ENCODE results near the gene SMG5.
A peak's percentile ranks its signal among the peaks of the same experiment; 100 is the strongest.
"Not testable (repeated sequence)": the region's sequence is repeated elsewhere in the genome, so short reads cannot be mapped to it uniquely, and the experiment has no call there.

SMG5 gene

GRCh38 chr1:156245451-156246232 lies 37.0 kb downstream of the SMG5 start:
- no peak for DNase-seq (ENCODE audit: low read depth in 2 of 2)

DNA sequence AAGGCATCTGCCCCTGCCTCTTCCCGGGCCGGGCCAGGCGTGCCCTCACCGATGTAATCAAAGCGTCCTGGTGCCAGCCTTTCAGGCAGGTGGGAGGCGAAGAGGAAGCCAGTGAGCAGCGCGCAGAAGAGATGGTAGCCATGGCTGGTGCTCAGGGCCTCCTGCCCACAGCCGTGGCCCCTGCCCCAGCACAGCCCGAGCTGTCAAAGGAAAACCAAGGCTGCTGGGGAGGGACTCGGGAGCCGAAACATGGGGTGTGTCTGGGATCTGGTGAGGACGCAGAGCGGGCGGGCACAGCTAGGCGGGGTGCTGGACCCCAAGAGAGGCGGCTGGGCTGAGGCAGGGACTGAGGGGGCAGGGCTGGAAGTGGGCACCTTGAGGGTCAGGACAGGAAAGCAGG lies 37.9 kb downstream of the SMG5 start:
- no peak for DNase-seq (ENCODE audit: low read depth in 2 of 2)

- DNase-seq (ENCODE audit: low read depth in 2 of 2), result no peak
Observed at GRCh38 chr1:156244126-156244525, 38.5 kb downstream of the SMG5 start.

- no peak for DNase-seq (ENCODE audit: low read depth in 2 of 2)
Observed at GRCh38 chr1:156242738-156243137, 39.9 kb downstream of the SMG5 start.

- DNase-seq (ENCODE audit: low read depth in 2 of 2), result no peak
Observed at GRCh38 chr1:156241926-156242325, 40.7 kb downstream of the SMG5 start, which contains the start of gene BGLAP. TSS of gene BGLAP (plus strand) at chr1:156242184. CDS start at chr1:156242232, 48 bp downstream.

DNA sequence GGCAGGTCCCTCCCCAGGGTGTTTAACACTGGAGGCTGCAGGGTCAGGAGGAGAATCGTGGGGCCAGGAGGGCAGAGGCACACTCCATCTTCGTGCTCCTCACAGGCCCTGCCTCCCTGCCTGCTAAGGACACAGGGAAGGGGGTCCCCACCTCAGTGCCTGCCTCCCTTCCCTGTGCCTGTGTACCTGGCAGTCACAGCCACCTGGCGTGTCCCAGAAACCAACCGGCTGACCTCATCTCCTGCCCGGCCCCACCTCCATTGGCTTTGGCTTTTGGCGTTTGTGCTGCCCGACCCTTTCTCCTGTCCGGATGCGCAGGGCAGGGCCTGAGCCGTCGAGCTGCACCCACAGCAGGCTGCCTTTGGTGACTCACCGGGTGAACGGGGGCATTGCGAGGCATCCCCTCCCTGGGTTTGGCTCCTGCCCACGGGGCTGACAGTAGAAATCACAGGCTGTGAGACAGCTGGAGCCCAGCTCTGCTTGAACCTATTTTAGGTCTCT lies 41.3 kb downstream of the SMG5 start:
- no peak for DNase-seq (ENCODE audit: low read depth in 2 of 2)

DNA sequence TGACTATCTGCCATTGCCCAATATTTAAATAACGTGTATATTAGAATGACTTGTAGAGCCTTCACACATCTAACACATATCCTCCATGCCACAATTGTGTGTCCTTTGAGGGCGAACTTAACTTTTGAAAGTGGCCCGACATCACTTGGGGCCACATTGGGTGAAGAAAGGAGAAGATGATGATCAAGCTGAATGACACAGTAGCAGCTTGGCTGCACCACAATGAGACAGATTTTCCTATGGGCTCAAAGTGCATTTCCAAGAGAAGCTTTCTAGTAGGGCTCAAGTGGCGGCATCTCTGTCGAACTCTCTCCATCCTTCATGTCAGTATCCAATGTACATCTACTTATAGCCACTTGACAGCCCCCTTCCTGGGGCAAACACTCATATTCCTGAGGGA lies 44.4 kb downstream of the SMG5 start:
- no peak for DNase-seq (ENCODE audit: low read depth in 2 of 2)

GRCh38 chr1:156236164-156236563 lies 46.5 kb downstream of the SMG5 start:
- no peak for DNase-seq (ENCODE audit: low read depth in 2 of 2)

- DNase-seq (ENCODE audit: low read depth in 2 of 2), result no peak
Observed at GRCh38 chr1:156233426-156234127, 49.0 kb downstream of the SMG5 start.

DNA sequence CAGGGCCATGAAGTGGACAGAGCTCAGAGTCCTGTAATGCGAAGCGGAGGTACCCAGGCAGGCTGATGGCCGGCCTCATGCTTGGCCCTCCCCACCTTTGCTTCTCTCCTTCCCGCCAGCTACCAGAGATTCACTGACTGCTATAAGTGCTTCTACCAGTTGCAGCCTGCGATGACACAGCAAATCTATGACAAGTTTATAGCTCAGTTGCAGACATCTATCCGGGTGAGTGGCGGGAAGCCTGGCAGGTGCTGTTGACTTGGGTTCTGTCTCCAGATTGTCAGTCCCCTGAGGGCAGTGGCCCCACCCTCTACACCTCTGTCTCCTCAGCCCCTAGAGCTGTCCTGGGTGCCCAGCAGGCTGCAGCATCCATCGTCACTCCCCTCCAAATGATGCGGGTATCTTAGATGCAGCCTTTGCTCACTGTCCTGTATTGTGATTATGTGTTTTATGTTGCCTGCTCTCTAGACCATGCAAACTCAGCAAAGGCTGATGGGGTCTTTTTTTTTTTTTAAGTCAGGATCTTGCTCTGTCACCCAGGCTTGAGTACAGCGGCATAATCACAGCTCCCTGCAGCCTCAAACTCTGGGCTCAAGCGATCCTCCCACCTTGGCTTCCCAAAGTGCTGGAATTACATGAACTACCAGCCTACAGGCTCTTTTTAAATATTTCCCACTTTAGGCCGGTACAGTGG lies 50.3 kb downstream of the SMG5 start:
- DNase-seq (ENCODE audit: low read depth in 2 of 2), result no peak

DNA sequence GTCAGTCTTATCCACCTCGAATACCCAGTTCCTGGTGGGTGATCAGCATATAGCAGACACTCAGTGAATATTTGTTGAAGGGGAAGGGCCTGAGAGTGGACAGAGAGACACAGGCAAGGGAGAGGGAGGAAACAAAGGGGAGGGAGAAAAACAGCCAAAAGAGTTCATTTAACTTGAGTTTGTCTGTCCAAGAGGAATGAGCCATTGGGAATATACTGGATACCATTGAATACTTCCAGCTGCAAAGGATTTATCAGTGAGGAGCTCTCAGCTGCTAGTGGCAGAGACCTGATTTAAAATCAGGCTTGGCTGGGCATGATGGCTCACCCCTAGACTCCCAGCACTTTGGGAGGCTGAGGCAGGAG lies 52.2 kb downstream of the SMG5 start:
- no peak for DNase-seq (ENCODE audit: low read depth in 2 of 2)

DNA sequence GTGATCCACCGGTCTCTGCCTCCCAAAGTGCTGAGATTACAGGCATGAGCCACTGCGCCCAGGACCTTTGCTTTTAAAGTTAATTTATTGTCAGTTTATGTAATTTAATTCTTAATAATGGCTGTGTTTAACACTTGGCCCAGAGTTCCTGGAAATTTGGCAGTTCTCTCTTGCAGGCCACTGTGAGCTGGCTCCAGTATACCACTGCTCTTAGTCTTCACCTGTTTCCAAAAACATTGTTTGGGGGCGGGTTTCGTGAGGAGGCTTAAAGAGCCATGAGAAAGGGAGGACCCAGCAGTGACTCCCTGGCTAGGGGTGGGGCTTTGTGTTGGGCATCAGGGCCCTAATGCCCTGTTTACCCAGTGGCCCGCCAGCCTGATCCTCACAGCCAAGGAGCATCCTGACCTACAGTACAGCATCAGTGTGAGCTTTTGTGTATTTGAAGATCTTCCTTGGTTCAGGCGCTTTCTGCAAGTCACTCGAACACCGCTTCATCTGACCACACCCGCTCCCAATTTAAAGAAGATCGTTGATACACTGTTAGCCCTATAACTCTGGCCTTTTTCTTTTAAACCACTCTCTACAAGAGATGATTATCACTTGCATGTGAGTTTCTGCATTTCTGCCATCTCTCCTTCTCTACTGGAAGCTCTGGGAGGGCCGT lies 52.7 kb downstream of the SMG5 start:
- no peak for DNase-seq (ENCODE audit: low read depth in 2 of 2)

DNA sequence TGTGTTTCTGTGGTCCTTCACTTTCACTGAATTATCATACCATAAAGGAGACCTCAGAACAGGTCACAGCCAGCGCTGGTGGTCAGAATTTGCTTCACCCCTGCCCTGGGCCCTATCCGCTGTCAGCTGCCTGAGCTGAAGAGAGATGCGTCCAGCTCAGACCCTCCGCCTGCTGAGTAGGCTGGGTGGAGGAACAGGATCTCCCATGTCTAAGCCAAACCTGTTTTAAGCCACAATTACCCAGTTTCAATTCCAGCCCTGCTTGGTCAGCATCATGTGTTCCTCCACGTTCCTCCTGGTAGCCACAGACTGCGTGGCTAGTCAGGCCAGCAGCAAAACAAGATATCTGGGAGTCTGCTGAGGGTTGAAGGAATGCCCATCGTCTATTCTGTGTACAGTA lies 54.1 kb downstream of the SMG5 start:
- DNase-seq (ENCODE audit: low read depth in 2 of 2), result no peak

- no peak for DNase-seq (ENCODE audit: low read depth in 2 of 2)
Observed at GRCh38 chr1:156226782-156227181, 55.8 kb downstream of the SMG5 start.

DNA sequence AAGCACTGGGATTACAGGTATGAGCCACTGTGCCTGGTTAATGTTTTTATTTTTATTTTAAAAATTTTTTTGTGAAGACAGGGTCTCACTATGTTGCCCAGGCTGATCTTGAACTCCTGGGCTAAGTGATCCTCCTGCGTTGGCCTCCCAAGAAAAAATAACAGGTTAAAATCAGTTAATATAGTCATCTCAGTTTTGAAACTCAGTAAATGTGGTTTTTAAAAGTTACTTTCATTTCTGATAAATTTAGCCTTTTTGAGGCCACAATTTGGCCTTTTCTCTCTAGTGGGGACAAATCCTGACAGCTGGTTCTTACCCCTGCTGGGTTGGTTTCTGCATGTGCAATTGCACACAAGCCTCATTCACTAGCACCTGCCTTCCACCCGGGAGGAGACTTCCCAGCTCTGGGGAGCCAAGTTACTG lies 56.5 kb downstream of the SMG5 start:
- DNase-seq (ENCODE audit: low read depth in 2 of 2), result no peak

DNA sequence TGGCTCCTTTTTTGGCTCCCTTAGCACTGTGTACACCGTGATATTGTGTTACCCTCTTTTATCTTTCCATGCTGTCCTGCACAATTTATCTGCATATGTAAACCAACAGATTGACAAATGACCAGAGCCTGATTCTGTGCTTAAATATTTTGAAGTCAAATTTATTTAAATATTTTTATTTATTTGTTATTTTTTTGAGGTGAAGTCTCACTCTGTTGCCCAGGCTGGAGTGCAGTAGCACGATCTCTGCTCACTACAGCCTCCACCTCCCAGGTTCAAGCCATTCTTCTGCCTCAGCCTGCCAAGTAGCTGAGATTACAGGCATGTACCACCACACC lies 57.0 kb downstream of the SMG5 start:
- DNase-seq (ENCODE audit: low read depth in 2 of 2), result no peak

- no peak for DNase-seq (ENCODE audit: low read depth in 2 of 2)
Observed at GRCh38 chr1:156221986-156222692, 60.5 kb downstream of the SMG5 start.

DNA sequence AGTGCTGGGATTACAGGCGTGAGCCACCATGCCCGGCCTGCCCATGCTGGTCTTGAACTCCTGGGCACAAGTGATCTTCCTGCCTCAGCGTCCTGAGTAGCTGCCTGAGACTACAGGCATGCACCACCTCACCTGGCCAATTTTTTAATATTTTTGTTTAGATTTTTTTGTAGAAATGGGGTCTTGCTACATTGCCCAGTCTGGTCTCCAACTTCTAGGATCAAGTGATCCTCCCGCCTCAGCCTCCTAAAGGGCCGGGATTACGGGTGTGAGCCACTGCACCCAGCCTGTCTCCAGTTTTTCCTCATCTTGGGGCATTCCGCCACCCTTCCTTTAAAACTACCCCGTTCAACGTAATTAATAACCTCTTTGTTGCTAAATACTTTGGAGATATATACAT lies 62.4 kb downstream of the SMG5 start:
- no peak for DNase-seq (ENCODE audit: low read depth in 2 of 2)

DNA sequence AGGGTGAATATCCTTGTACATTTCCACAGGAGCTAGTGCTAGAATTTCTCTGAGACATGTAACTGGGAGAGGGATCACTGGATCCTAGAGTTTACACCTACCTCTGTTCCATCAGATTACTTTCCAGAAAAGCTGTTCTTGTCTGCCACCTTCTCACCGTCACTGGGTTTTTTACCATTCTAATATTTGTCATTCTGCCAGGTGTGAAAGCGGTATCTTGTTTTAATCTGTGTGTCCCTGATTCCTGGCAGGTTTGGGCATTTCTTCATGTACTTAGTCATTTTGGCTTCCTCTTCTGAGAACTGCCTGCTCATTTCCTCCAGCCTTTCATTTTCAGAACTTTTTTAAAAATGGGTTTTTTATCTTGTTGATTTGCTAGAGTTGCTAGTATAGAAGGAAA lies 64.8 kb downstream of the SMG5 start:
- DNase-seq (ENCODE audit: low read depth in 2 of 2), result peak in 1 of 2 donors; percentile 7

DNA sequence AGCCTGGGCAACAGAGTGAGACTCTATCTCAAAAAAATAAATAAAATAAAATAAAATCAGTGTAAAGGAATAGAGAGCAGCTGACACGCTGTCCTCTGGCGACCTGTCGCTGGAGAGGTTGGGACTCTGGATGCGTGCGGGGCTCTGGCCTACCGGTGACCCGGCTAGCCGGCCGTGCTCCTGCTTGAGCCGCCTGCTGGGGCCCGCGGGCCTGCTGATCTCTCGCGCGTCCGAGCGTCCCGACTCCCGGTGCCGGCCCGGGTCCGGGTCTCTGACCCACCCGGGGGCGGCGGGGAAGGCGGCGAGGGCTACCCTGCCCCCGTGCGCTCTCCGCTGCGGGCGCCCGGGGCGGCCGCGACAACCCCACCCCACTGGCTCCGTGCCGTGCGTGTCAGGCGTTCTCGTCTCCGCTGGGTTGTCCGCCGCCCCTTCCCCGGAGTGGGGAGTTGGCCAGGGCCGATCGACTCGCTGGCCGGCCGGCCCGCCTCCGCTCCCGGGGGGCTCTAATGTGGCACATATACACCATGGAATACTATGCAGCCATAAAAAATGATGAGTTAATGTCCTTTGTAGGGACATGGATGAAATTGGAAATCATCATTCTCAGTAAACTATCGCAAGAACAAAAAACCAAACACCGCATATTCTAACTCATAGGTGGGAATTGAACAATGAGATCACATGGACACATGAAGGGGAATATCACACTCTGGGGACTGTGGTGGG lies 66.1 kb downstream of the SMG5 start:
- DNase-seq (ENCODE audit: low read depth in 2 of 2), result not testable (repeated sequence)

All from stimulated activated CD8-positive, alpha-beta memory T cell treated with anti-CD3 and anti-CD28 coated beads, Interleukin-15, amount 100 ng/mL, for 4 hours (primary cell).